Body of pancreas (tissue), 4 donors: ENCODE measurements around the gene CCDC47.

Experiments
- POLR2A ChIP-seq, 3 donors: fragments of 450-650 bp; IDR thresholded peaks; one replicate each; pipeline ENCODE4 v1.6.1; 2016; ENCODE audit warnings: antibody characterized with exemption in 3 of 3, mild to moderate bottlenecking in 2 of 3
- TF ChIP-seq, protein P1 (sequence below), 7 experiments: fragments of 450-650 bp in 4 of 7; fragments of 200-600 bp in 3 of 7; sonication (generic) in 3 of 7; IDR thresholded peaks; one replicate each; pipeline ENCODE4 v1.5.1; 2016 to 2019; ENCODE audit warnings: antibody characterized with exemption in 7 of 7

DNA sequence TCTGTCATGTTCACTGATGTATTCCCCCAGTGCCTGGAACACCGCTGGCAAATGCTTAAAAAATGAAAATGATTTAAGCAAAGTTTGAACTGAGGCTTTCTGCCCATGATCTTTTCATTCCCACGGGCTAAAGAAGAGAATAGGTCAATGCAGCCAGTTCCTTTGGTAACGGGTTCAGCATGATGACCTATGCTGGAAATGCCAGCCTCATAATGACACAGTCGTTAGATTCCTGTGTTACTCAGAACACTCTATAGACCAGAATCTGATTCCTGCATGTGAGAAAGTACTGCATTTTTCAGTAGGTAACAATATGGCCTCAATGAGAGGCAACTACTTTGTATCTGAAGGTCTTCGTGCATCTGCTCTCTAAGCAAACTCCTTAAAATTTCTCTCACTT, 54.4 kb downstream of the CCDC47 start:
- TF ChIP-seq, protein P1, sequence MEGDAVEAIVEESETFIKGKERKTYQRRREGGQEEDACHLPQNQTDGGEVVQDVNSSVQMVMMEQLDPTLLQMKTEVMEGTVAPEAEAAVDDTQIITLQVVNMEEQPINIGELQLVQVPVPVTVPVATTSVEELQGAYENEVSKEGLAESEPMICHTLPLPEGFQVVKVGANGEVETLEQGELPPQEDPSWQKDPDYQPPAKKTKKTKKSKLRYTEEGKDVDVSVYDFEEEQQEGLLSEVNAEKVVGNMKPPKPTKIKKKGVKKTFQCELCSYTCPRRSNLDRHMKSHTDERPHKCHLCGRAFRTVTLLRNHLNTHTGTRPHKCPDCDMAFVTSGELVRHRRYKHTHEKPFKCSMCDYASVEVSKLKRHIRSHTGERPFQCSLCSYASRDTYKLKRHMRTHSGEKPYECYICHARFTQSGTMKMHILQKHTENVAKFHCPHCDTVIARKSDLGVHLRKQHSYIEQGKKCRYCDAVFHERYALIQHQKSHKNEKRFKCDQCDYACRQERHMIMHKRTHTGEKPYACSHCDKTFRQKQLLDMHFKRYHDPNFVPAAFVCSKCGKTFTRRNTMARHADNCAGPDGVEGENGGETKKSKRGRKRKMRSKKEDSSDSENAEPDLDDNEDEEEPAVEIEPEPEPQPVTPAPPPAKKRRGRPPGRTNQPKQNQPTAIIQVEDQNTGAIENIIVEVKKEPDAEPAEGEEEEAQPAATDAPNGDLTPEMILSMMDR (IDR thresholded peaks at IDR 0.05), result no peak
- no peak for TF ChIP-seq POLR2A (IDR thresholded peaks at IDR 0.05)
